ENCODE data around the gene CABLES2.

CABLES2 gene

GRCh38 chr20:62422636-62423325, 15.7 kb upstream of the CABLES2 start:
- DNase-seq (ENCODE audit: low read depth) = no peak
- no peak for TF ChIP-seq CTCF (IDR thresholded peaks at IDR 0.05; ENCODE audit: low read depth, low read length, missing control alignments)
- H3K4me3 ChIP-seq (ENCODE audit: low read depth, low read length) = no peak overlapping the region

- no peak for DNase-seq (ENCODE audit: low read depth)
- H3K4me3 ChIP-seq (ENCODE audit: low read depth, low read length) = no peak overlapping the region
- TF ChIP-seq CTCF (IDR thresholded peaks at IDR 0.05; ENCODE audit: low read depth, low read length, missing control alignments) = no peak
Measured at GRCh38 chr20:62421716-62421990, 14.6 kb upstream of the CABLES2 start.

GRCh38 chr20:62420846-62421715, 14.0 kb upstream of the CABLES2 start:
- no peak for TF ChIP-seq CTCF (IDR thresholded peaks at IDR 0.05; ENCODE audit: low read depth, low read length, missing control alignments)
- no peak for DNase-seq (ENCODE audit: low read depth)
- H3K4me3 ChIP-seq (ENCODE audit: low read depth, low read length) = no peak overlapping the region

- H3K4me3 ChIP-seq (ENCODE audit: low read depth, low read length) = no peak overlapping the region
- TF ChIP-seq CTCF (IDR thresholded peaks at IDR 0.05; ENCODE audit: low read depth, low read length, missing control alignments) = no peak
- no peak for DNase-seq (ENCODE audit: low read depth)
Measured at GRCh38 chr20:62419759-62420158, 12.7 kb upstream of the CABLES2 start.

- no peak for TF ChIP-seq CTCF (IDR thresholded peaks at IDR 0.05; ENCODE audit: low read depth, low read length, missing control alignments)
- DNase-seq (ENCODE audit: low read depth) = no peak
Measured at GRCh38 chr20:62418709-62419487, 11.8 kb upstream of the CABLES2 start.

GRCh38 chr20:62417981-62418708, 11.1 kb upstream of the CABLES2 start:
- no peak for TF ChIP-seq CTCF (IDR thresholded peaks at IDR 0.05; ENCODE audit: low read depth, low read length, missing control alignments)
- H3K4me3 ChIP-seq (ENCODE audit: low read depth, low read length) = no peak overlapping the region
- DNase-seq (ENCODE audit: low read depth) = no peak

More at GRCh38 chr20:62418709-62419487, 11.8 kb upstream of the CABLES2 start:
- no peak overlapping the region for H3K4me3 ChIP-seq (ENCODE audit: low read depth, low read length)
